ENCODE measurements around the gene LHFPL3.

Gene LHFPL3

GRCh38 chr7:104890216-104890615 is 561.8 kb downstream of the LHFPL3 start:
- TF ChIP-seq L3MBTL2 (conservative IDR thresholded peaks at IDR 0.05) (no peak), SUZ12 (IDR thresholded peaks at IDR 0.05) (no peak), FOXK2 (IDR thresholded peaks at IDR 0.05) (no peak), ZNF384 (IDR thresholded peaks at IDR 0.05) (no peak), ELF4 (IDR thresholded peaks at IDR 0.05) (no peak)
- CTCF ChIA-PET, result no interaction called here
- DNase-seq (ENCODE audit: extremely low spot score), result no peak
- POLR2A ChIA-PET, result no interaction called here

- ChIA-PET POLR2A (no interaction called here), CTCF (interaction anchor here (1.0 to 1.9 kb wide), 2 partner anchors 8 to 27 kb away, joined by 3 to 6 read pairs; no protein-coding TSS in a partner anchor)
- DNase-seq (ENCODE audit: extremely low spot score), result no peak
- TF ChIP-seq ELF4 (IDR thresholded peaks at IDR 0.05) (no peak), TARDBP (IDR thresholded peaks at IDR 0.05) (no peak), ARNT (IDR thresholded peaks at IDR 0.05) (no peak), FOXA1 (IDR thresholded peaks at IDR 0.05) (no peak), HDGF (IDR thresholded peaks at IDR 0.05; ENCODE audit: borderline replicate concordance) (no peak), ZNF384 (IDR thresholded peaks at IDR 0.05) (no peak), FOXK2 (IDR thresholded peaks at IDR 0.05) (no peak), PKNOX1 (IDR thresholded peaks at IDR 0.05) (no peak), FOXM1 (IDR thresholded peaks at IDR 0.05; ENCODE audit: borderline replicate concordance) (no peak), L3MBTL2 (conservative IDR thresholded peaks at IDR 0.05) (no peak), NFRKB (IDR thresholded peaks at IDR 0.05) (no peak), SUZ12 (IDR thresholded peaks at IDR 0.05) (no peak)
Observed at GRCh38 chr7:104891949-104892348, 563.5 kb downstream of the LHFPL3 start.

- TF ChIP-seq SUZ12 (IDR thresholded peaks at IDR 0.05) (no peak), BHLHE40 (IDR thresholded peaks at IDR 0.05; ENCODE audit: borderline replicate concordance) (no peak), TARDBP (IDR thresholded peaks at IDR 0.05) (no peak), ZNF384 (IDR thresholded peaks at IDR 0.05) (no peak), SP1 (IDR thresholded peaks at IDR 0.05) (no peak)
- ChIA-PET POLR2A (no interaction called here), CTCF (interaction anchor here (1.4 kb wide), 1 partner anchor 10 kb away, joined by 4 read pairs; no protein-coding TSS in a partner anchor)
- DNase-seq (ENCODE audit: extremely low spot score), result no peak
Observed at GRCh38 chr7:104894314-104894713, 565.9 kb downstream of the LHFPL3 start.

- POLR2A ChIA-PET, result no interaction called here
- no peak for TF ChIP-seq SP1 (IDR thresholded peaks at IDR 0.05)
- no peak for TF ChIP-seq NFRKB (IDR thresholded peaks at IDR 0.05)
- no peak for DNase-seq (ENCODE audit: extremely low spot score)
- CTCF ChIA-PET, result interaction anchor here (1.4 kb wide), 1 partner anchor 11 kb away, joined by 4 read pairs; no protein-coding TSS in a partner anchor
Observed at GRCh38 chr7:104894726-104895521, 566.5 kb downstream of the LHFPL3 start.

- TF ChIP-seq NFRKB (IDR thresholded peaks at IDR 0.05) (no peak), PKNOX1 (IDR thresholded peaks at IDR 0.05) (no peak), ARNT (IDR thresholded peaks at IDR 0.05) (no peak), TARDBP (IDR thresholded peaks at IDR 0.05) (no peak), FOXA1 (IDR thresholded peaks at IDR 0.05) (no peak), LEF1 (IDR thresholded peaks at IDR 0.05; ENCODE audit: borderline replicate concordance) (no peak), ZNF384 (IDR thresholded peaks at IDR 0.05) (no peak), FOXM1 (IDR thresholded peaks at IDR 0.05; ENCODE audit: borderline replicate concordance) (no peak), HDGF (IDR thresholded peaks at IDR 0.05; ENCODE audit: borderline replicate concordance) (no peak), BHLHE40 (IDR thresholded peaks at IDR 0.05; ENCODE audit: borderline replicate concordance) (no peak), FOXK2 (IDR thresholded peaks at IDR 0.05) (no peak), ELF4 (IDR thresholded peaks at IDR 0.05) (no peak), L3MBTL2 (conservative IDR thresholded peaks at IDR 0.05) (no peak), SUZ12 (IDR thresholded peaks at IDR 0.05) (no peak), SP1 (IDR thresholded peaks at IDR 0.05) (no peak), CTBP1 (IDR thresholded peaks at IDR 0.05; ENCODE audit: borderline replicate concordance) (no peak)
- ChIA-PET POLR2A (no interaction called here), CTCF (interaction anchor here (1.4 kb wide), 1 partner anchor 12 kb away, joined by 4 read pairs; no protein-coding TSS in a partner anchor)
- DNase-seq (ENCODE audit: extremely low spot score), result no peak
Observed at GRCh38 chr7:104895522-104896236, 567.3 kb downstream of the LHFPL3 start.

GRCh38 chr7:104898434-104898833 is 570.0 kb downstream of the LHFPL3 start:
- TF ChIP-seq FOXM1 (IDR thresholded peaks at IDR 0.05; ENCODE audit: borderline replicate concordance) (no peak), FOXA1 (IDR thresholded peaks at IDR 0.05) (no peak), ZNF384 (IDR thresholded peaks at IDR 0.05) (no peak), SP1 (IDR thresholded peaks at IDR 0.05) (no peak), LEF1 (IDR thresholded peaks at IDR 0.05; ENCODE audit: borderline replicate concordance) (no peak), L3MBTL2 (conservative IDR thresholded peaks at IDR 0.05) (no peak), SUZ12 (IDR thresholded peaks at IDR 0.05) (no peak), HDGF (IDR thresholded peaks at IDR 0.05; ENCODE audit: borderline replicate concordance) (no peak), BHLHE40 (IDR thresholded peaks at IDR 0.05; ENCODE audit: borderline replicate concordance) (no peak), PKNOX1 (IDR thresholded peaks at IDR 0.05) (no peak), CTBP1 (IDR thresholded peaks at IDR 0.05; ENCODE audit: borderline replicate concordance) (no peak), TARDBP (IDR thresholded peaks at IDR 0.05) (no peak), ELF4 (IDR thresholded peaks at IDR 0.05) (no peak), NFRKB (IDR thresholded peaks at IDR 0.05) (no peak)
- DNase-seq (ENCODE audit: extremely low spot score), result no peak
- CTCF ChIA-PET, result interaction anchor here (0.5 to 1.5 kb wide), 3 partner anchors 15 to 386 kb away, joined by 3 to 6 read pairs (median 4); no protein-coding TSS in a partner anchor
- POLR2A ChIA-PET, result no interaction called here

Measured in HEK293T (cell line).